H9 (cell line): Measurements from ENCODE around the gene NUDT3. TPM values are rescaled to one million over a fixed set of nuclear protein-coding genes. Genes with fewer than 3 reads are reported as not detected.

Experiments used
- DNase-seq: peaks from one replicate; pipeline ENCODE4 v3.0.0-alpha.2; 2017
- H2AFZ ChIP-seq: one replicate; pipeline ENCODE4 v1.6.1; 2013; ENCODE audit warnings: mild to moderate bottlenecking, low read length, control low read depth, moderate library complexity
- H2AK5ac ChIP-seq: 2 replicates; pipeline ENCODE4 v1.6.1; 2013; ENCODE audit warnings: low read length, control low read depth, mixed read lengths; ENCODE audit not compliant: insufficient read length
- H2BK120ac ChIP-seq: one replicate; pipeline ENCODE4 v1.6.1; 2013; ENCODE audit warnings: low read depth, mild to moderate bottlenecking, low read length, control low read depth, inconsistent platforms; ENCODE audit not compliant: poor library complexity, severe bottlenecking
- H2BK12ac ChIP-seq: 2 replicates; pipeline ENCODE4 v1.6.1; 2013; ENCODE audit warnings: low read length, control low read depth, mixed read lengths, low read depth; ENCODE audit not compliant: insufficient read length
- H2BK15ac ChIP-seq: 2 replicates; pipeline ENCODE4 v1.6.1; 2013; ENCODE audit warnings: low read depth, low read length, control low read depth
- H2BK20ac ChIP-seq: one replicate; pipeline ENCODE4 v1.6.1; 2013; ENCODE audit warnings: low read depth, mild to moderate bottlenecking, low read length, control low read depth, inconsistent platforms; ENCODE audit not compliant: poor library complexity, severe bottlenecking
- H2BK5ac ChIP-seq: 2 replicates; pipeline ENCODE4 v1.6.1; 2013; ENCODE audit warnings: low read length, control low read depth, mixed read lengths; ENCODE audit not compliant: insufficient read length
- H3K14ac ChIP-seq: 2 replicates; pipeline ENCODE4 v1.6.1; 2013; ENCODE audit warnings: low read length, control low read depth; ENCODE audit not compliant: insufficient read depth
- H3K18ac ChIP-seq: 2 replicates; pipeline ENCODE4 v1.6.1; 2013; ENCODE audit warnings: low read depth, mild to moderate bottlenecking, mixed read lengths, low read length, control low read depth; ENCODE audit not compliant: insufficient read length
- H3K23ac ChIP-seq: 2 replicates; pipeline ENCODE4 v1.6.1; 2013; ENCODE audit warnings: low read length, control low read depth, mixed read lengths, low read depth; ENCODE audit not compliant: insufficient read length
- H3K23me2 ChIP-seq: 2 replicates; pipeline ENCODE4 v1.6.1; 2013; ENCODE audit warnings: low read depth, mild to moderate bottlenecking, mixed read lengths, low read length, control low read depth; ENCODE audit not compliant: insufficient read length, poor library complexity, severe bottlenecking
- H3K27ac ChIP-seq: 2 replicates; pipeline ENCODE4 v1.5.1; 2013; ENCODE audit warnings: low read length, control low read depth, mixed read lengths, low read depth; ENCODE audit not compliant: insufficient read length
- H3K27me3 ChIP-seq: 2 replicates; pipeline ENCODE4 v1.6.1; 2013; ENCODE audit warnings: low read length, control low read depth, inconsistent platforms; ENCODE audit not compliant: insufficient read depth
- H3K4ac ChIP-seq: 2 replicates; pipeline ENCODE4 v1.6.1; 2013; ENCODE audit warnings: low read depth, mild to moderate bottlenecking, control low read depth, inconsistent platforms, low read length, moderate library complexity
- H3K4me1 ChIP-seq: 2 replicates; pipeline ENCODE4 v1.6.1; 2013; ENCODE audit warnings: low read length, control low read depth, inconsistent platforms; ENCODE audit not compliant: insufficient read depth
- H3K4me2 ChIP-seq: 2 replicates; pipeline ENCODE4 v1.6.1; 2013; ENCODE audit warnings: low read length, control low read depth, mixed read lengths; ENCODE audit not compliant: insufficient read length, insufficient read depth
- H3K56ac ChIP-seq: 2 replicates; pipeline ENCODE4 v1.6.1; 2013; ENCODE audit warnings: low read depth, mild to moderate bottlenecking, mixed read lengths, low read length, control low read depth; ENCODE audit not compliant: insufficient read length
- H3K79me1 ChIP-seq: 2 replicates; pipeline ENCODE4 v1.6.1; 2013; ENCODE audit warnings: low read depth, mild to moderate bottlenecking, moderate library complexity, low read length, control low read depth, inconsistent platforms; ENCODE audit not compliant: insufficient read depth, poor library complexity, severe bottlenecking
- H3K79me2 ChIP-seq: 2 replicates; pipeline ENCODE4 v1.6.1; 2013; ENCODE audit warnings: low read length, control low read depth, inconsistent platforms; ENCODE audit not compliant: insufficient read depth
- H3K9ac ChIP-seq: 2 replicates; pipeline ENCODE4 v1.6.1; 2013; ENCODE audit warnings: low read length, control low read depth, mixed read lengths; ENCODE audit not compliant: insufficient read length; ENCODE audit errors: extremely low read depth
- H3K9me3 ChIP-seq: one replicate; pipeline ENCODE4 v1.6.1; 2013; ENCODE audit warnings: low read depth, low read length, inconsistent platforms; ENCODE audit not compliant: control insufficient read depth
- H3T11ph ChIP-seq: one replicate; pipeline ENCODE4 v1.6.1; 2013; ENCODE audit warnings: mild to moderate bottlenecking, low read length, control low read depth, inconsistent platforms
- H4K20me1 ChIP-seq: one replicate; pipeline ENCODE4 v1.6.1; 2013; ENCODE audit not compliant: control insufficient read depth, insufficient read length, insufficient read depth
- H4K5ac ChIP-seq: 2 replicates; pipeline ENCODE4 v1.6.1; 2013; ENCODE audit warnings: low read depth, mild to moderate bottlenecking, mixed read lengths, low read length, control low read depth; ENCODE audit not compliant: insufficient read length
- H4K8ac ChIP-seq: replicated peaks from 2 replicates; pipeline ENCODE4 v1.6.1; 2013; ENCODE audit warnings: low read length, control low read depth, mixed read lengths, low read depth; ENCODE audit not compliant: insufficient read length
- H4K91ac ChIP-seq: 2 replicates; pipeline ENCODE4 v1.6.1; 2013; ENCODE audit warnings: low read depth, mild to moderate bottlenecking, moderate library complexity, mixed read lengths, low read length, control low read depth; ENCODE audit not compliant: insufficient read length
- H3K27ac Mint-ChIP-seq, 3 experiments: 2 replicates in 2 of 3; 3 replicates in 1 of 3; pipeline ENCODE4 v1.8.0; 2020 to 2021; ENCODE audit warnings: mixed read lengths in 3 of 3, mild to moderate bottlenecking in 1 of 3, moderate library complexity in 1 of 3
- H3K27me3 Mint-ChIP-seq: 2 replicates; pipeline ENCODE4 v1.8.0; 2021; ENCODE audit warnings: low read depth, mild to moderate bottlenecking, moderate library complexity, mixed read lengths
- H3K36me3 Mint-ChIP-seq, 3 experiments: 2 replicates in 2 of 3; 3 replicates in 1 of 3; pipeline ENCODE4 v1.8.0; 2020 to 2021; ENCODE audit warnings: low read depth in 3 of 3, mixed read lengths in 3 of 3; ENCODE audit not compliant: insufficient read depth in 1 of 3
- H3K4me1 Mint-ChIP-seq, 2 experiments: 2 replicates each; pipeline ENCODE4 v1.8.0; 2020; ENCODE audit warnings: mixed read lengths in 2 of 2
- H3K4me3 Mint-ChIP-seq, 2 experiments: 2 replicates in 1 of 2; 3 replicates in 1 of 2; pipeline ENCODE4 v1.8.0; 2020 to 2021; ENCODE audit warnings: mild to moderate bottlenecking in 2 of 2, mixed read lengths in 2 of 2, moderate library complexity in 1 of 2
- H3K9me3 Mint-ChIP-seq, 2 experiments: 2 replicates in 1 of 2; 3 replicates in 1 of 2; pipeline ENCODE4 v1.8.0; 2020; ENCODE audit warnings: mild to moderate bottlenecking in 2 of 2, mixed read lengths in 2 of 2, moderate library complexity in 1 of 2
- WGBS: extraction: QIAGEN DNeasy Blood & Tissue Kit; methylation state at CpG from one replicate; pipeline ENCODE4 v1.1.7; 2013; ENCODE audit warnings: missing lambda C conversion rate, low lambda C conversion rate, mixed read lengths; ENCODE audit not compliant: insufficient read length; ENCODE audit errors: extremely low coverage; 5-methylcytosine and 5-hydroxymethylcytosine counted together
- total RNA-seq: library from RNA; stranded (reverse); gene quantifications from 2 replicates; pipeline ENCODE4 v1.2.1, GENCODE V29; 2021
- TF ChIP-seq, protein P1 (sequence below): fragments of 200-600 bp; sonication (generic); conservative IDR thresholded peaks from 3 replicates; pipeline ENCODE4 v1.8.0; 2021; ENCODE audit warnings: antibody characterized with exemption, mild to moderate bottlenecking

NUDT3 gene
- total RNA-seq, 1 experiment from 2014 or later: 23.6 TPM

DNA sequence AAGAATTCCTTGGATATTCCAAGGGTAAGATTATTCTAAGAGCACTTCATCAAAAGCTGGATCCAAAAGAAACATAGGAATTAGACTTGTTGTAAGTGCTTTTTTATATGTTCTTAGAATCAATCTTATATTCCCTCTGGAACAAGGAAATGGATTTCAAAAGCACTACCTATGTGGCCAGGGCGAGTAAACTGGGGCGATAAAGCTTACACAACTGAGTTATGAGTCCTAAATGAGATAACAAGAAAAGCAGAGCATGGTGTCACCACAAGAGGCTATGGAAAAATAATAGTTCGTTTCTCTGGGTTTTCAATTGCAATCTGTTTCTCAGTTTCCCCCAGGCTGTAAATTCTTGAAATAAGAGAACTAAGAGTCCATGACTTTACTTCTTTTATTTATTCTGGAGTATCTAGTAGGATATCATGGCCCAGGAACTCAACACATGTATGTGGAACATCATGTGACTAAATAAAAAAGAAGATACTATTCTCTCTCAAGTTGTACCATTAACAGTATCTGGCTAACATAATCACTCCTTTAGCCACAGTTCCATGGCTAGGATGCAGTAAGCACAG, 51.5 kb downstream of the NUDT3 start:
- Mint-ChIP-seq H3K9me3 (no peaks in the 10 kb centered on the region; a peak in 1 of 5 replicates), H3K27ac (no peak overlapping the region; a peak in 1 of 7 replicates), H3K27me3 (no peaks in the 10 kb centered on the region), H3K36me3 (peaks cover 1 to 5% (median 2%) of the 10 kb centered on the region in 3 experiments; a peak in 4 of 7 replicates), H3K4me1 (peaks cover 10 to 33% of the 10 kb centered on the region in 2 experiments), H3K4me3 (no peak overlapping the region)
- Histone ChIP-seq H3K27ac (no peak overlapping the region), H3K4me1 (no peaks in the 10 kb centered on the region), H3K79me1 (no peaks in the 10 kb centered on the region), H2BK12ac (no peak overlapping the region), H3K4ac (no peak overlapping the region), H3K79me2 (no peaks in the 10 kb centered on the region; the same call in 1 of the 2 replicates), H3K9me3 (no peaks in the 10 kb centered on the region), H3K4me2 (no peak overlapping the region), H2BK20ac (no peak overlapping the region), H3K27me3 (no peaks in the 10 kb centered on the region), H4K20me1 (no peaks in the 10 kb centered on the region), H3K23ac (no peak overlapping the region), H2AK5ac (no peak overlapping the region), H3K18ac (no peak overlapping the region), H2BK120ac (no peak overlapping the region), H3K56ac (no peak overlapping the region), H4K8ac (no peak overlapping the region), H3K23me2 (no peaks in the 10 kb centered on the region), H3T11ph (no peak overlapping the region), H4K91ac (no peak overlapping the region), H2BK5ac (no peak overlapping the region), H2AFZ (no peak overlapping the region), H2BK15ac (no peak overlapping the region), H3K14ac (no peak overlapping the region), H3K9ac (no peak overlapping the region), H4K5ac (no peak overlapping the region)
- WGBS: no CpG with 5 or more reads among the region's 3 CpGs
- no peak for DNase-seq
- TF ChIP-seq, protein P1, sequence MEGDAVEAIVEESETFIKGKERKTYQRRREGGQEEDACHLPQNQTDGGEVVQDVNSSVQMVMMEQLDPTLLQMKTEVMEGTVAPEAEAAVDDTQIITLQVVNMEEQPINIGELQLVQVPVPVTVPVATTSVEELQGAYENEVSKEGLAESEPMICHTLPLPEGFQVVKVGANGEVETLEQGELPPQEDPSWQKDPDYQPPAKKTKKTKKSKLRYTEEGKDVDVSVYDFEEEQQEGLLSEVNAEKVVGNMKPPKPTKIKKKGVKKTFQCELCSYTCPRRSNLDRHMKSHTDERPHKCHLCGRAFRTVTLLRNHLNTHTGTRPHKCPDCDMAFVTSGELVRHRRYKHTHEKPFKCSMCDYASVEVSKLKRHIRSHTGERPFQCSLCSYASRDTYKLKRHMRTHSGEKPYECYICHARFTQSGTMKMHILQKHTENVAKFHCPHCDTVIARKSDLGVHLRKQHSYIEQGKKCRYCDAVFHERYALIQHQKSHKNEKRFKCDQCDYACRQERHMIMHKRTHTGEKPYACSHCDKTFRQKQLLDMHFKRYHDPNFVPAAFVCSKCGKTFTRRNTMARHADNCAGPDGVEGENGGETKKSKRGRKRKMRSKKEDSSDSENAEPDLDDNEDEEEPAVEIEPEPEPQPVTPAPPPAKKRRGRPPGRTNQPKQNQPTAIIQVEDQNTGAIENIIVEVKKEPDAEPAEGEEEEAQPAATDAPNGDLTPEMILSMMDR: no peak
